ENCODE results near the gene EBF3. TPM values are rescaled to one million over a fixed set of nuclear protein-coding genes. Genes with fewer than 3 reads are reported as not detected.

EBF3 gene
- total RNA-seq, 1 donor from 2014 or later = 0.26 TPM

GRCh38 chr10:129887381-129887905 is 76.6 kb downstream of the EBF3 start:
- TF ChIP-seq, protein P1, sequence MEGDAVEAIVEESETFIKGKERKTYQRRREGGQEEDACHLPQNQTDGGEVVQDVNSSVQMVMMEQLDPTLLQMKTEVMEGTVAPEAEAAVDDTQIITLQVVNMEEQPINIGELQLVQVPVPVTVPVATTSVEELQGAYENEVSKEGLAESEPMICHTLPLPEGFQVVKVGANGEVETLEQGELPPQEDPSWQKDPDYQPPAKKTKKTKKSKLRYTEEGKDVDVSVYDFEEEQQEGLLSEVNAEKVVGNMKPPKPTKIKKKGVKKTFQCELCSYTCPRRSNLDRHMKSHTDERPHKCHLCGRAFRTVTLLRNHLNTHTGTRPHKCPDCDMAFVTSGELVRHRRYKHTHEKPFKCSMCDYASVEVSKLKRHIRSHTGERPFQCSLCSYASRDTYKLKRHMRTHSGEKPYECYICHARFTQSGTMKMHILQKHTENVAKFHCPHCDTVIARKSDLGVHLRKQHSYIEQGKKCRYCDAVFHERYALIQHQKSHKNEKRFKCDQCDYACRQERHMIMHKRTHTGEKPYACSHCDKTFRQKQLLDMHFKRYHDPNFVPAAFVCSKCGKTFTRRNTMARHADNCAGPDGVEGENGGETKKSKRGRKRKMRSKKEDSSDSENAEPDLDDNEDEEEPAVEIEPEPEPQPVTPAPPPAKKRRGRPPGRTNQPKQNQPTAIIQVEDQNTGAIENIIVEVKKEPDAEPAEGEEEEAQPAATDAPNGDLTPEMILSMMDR (IDR thresholded peaks at IDR 0.05; ENCODE audit: insufficient read depth, low read length, severe bottlenecking) = no peak
- no peak for FAIRE-seq

GRCh38 chr10:129886263-129886662 is 77.8 kb downstream of the EBF3 start:
- TF ChIP-seq, protein P1 (IDR thresholded peaks at IDR 0.05; ENCODE audit: insufficient read depth, low read length, severe bottlenecking) = no peak
- Histone ChIP-seq H3K4me3 (ENCODE audit: low read depth, low read length) (no peak overlapping the region), H3K27me3 (ENCODE audit: control insufficient read depth, insufficient read depth, low read length) (no peaks in the 10 kb centered on the region), H3K36me3 (ENCODE audit: control insufficient read depth, insufficient read depth, low read length) (no peaks in the 10 kb centered on the region)
- no peak for DNase-seq (ENCODE audit: low read depth)
- FAIRE-seq = no peak

More at GRCh38 chr10:129887381-129887905, 76.6 kb downstream of the EBF3 start:
- no peak for DNase-seq (ENCODE audit: low read depth)
- Histone ChIP-seq H3K4me3 (ENCODE audit: low read depth, low read length) (no peak overlapping the region), H3K36me3 (ENCODE audit: control insufficient read depth, insufficient read depth, low read length) (no peaks in the 10 kb centered on the region), H3K27me3 (ENCODE audit: control insufficient read depth, insufficient read depth, low read length) (no peaks in the 10 kb centered on the region)

DNA sequence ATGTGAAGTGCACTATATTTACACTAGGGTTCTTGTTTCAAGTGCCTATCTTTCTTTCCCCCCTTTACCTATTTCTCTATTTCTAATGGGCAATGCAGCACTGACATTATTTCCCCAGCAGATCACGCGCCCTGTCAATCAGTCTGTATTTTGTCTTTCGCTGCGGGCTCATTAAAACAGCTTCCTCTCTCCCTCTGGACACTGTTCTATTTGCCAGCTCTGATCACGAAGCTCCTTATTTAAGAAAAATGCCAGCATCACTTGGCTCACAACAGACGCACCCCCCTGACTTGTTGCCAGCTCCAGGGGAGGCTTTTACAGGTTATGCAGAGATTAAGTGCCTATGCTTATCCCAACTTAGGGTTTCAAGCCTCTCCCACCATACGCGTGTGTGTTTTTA is 78.5 kb downstream of the EBF3 start:
- Histone ChIP-seq H3K36me3 (ENCODE audit: control insufficient read depth, insufficient read depth, low read length) (no peaks in the 10 kb centered on the region), H3K27me3 (ENCODE audit: control insufficient read depth, insufficient read depth, low read length) (no peaks in the 10 kb centered on the region), H3K4me3 (ENCODE audit: low read depth, low read length) (no peak overlapping the region)
- TF ChIP-seq, protein P1 (IDR thresholded peaks at IDR 0.05; ENCODE audit: insufficient read depth, low read length, severe bottlenecking) = no peak
- no peak for DNase-seq (ENCODE audit: low read depth)
- no peak for FAIRE-seq

- Histone ChIP-seq H3K4me3 (ENCODE audit: low read depth, low read length) (no peak overlapping the region), H3K27me3 (ENCODE audit: control insufficient read depth, insufficient read depth, low read length) (no peaks in the 10 kb centered on the region), H3K36me3 (ENCODE audit: control insufficient read depth, insufficient read depth, low read length) (no peaks in the 10 kb centered on the region)
- no peak for DNase-seq (ENCODE audit: low read depth)
- no peak for FAIRE-seq
- TF ChIP-seq, protein P1 (IDR thresholded peaks at IDR 0.05; ENCODE audit: insufficient read depth, low read length, severe bottlenecking) = no peak
Measured at GRCh38 chr10:129884398-129885078, 79.5 kb downstream of the EBF3 start.

- no peak for DNase-seq (ENCODE audit: low read depth)
- Histone ChIP-seq H3K36me3 (ENCODE audit: control insufficient read depth, insufficient read depth, low read length) (no peaks in the 10 kb centered on the region), H3K4me3 (ENCODE audit: low read depth, low read length) (no peak overlapping the region), H3K27me3 (ENCODE audit: control insufficient read depth, insufficient read depth, low read length) (no peaks in the 10 kb centered on the region)
- FAIRE-seq = no peak
- TF ChIP-seq, protein P1 (IDR thresholded peaks at IDR 0.05; ENCODE audit: insufficient read depth, low read length, severe bottlenecking) = no peak
Measured at GRCh38 chr10:129883626-129884397, 80.3 kb downstream of the EBF3 start.

All from bronchial epithelial cell (primary cell).